Esophagus muscularis mucosa (tissue), 4 donors: ENCODE data around the gene GJA4.

Source experiments
- CTCF ChIP-seq, 3 experiments: fragments of 200-600 bp in 2 of 3; fragments of 450-650 bp in 1 of 3; sonication (generic) in 2 of 3; IDR thresholded peaks; one replicate each; pipeline ENCODE4 v1.5.1; 2017 to 2019; ENCODE audit warnings: antibody characterized with exemption in 3 of 3, mild to moderate bottlenecking in 2 of 3, moderate library complexity in 1 of 3
- EP300 ChIP-seq: sonication (generic); formaldehyde crosslinking; IDR thresholded peaks from one replicate; pipeline ENCODE4 v1.6.1; 2017; ENCODE audit warnings: antibody characterized with exemption
- POLR2A ChIP-seq: fragments of 450-650 bp; IDR thresholded peaks from one replicate; pipeline ENCODE4 v1.6.1; 2017; ENCODE audit warnings: antibody characterized with exemption, moderate library complexity, mild to moderate bottlenecking, low read depth
- POLR2AphosphoS5 ChIP-seq, 2 donors: sonication (generic); formaldehyde crosslinking; IDR thresholded peaks; one replicate each; pipeline ENCODE4 v1.6.1; 2017; ENCODE audit warnings: antibody characterized with exemption in 2 of 2

- TF ChIP-seq CTCF (IDR thresholded peaks at IDR 0.05) (peak; percentile 59 to 80 (median 63)), POLR2A (no peak), POLR2AphosphoS5 (IDR thresholded peaks at IDR 0.05) (peak in 1 of 2 donors; percentile 17), EP300 (no peak)
These were observed 6.1 kb upstream of the GJA4 start for GRCh38 chr1:34786521-34787325.
